ENCODE results near the gene MOBP.
"Not testable (repeated sequence)": the region's sequence is repeated elsewhere in the genome, so short reads cannot be mapped to it uniquely, and the experiment has no call there.

MOBP gene

GRCh38 chr3:39453134-39453533 lies 14.3 kb upstream of the MOBP start:
- DNase-seq: no peak

- DNase-seq: not testable (repeated sequence)
Measured at GRCh38 chr3:39453872-39454271, 13.6 kb upstream of the MOBP start.

- DNase-seq: no peak
Measured at GRCh38 chr3:39454591-39455217, 12.8 kb upstream of the MOBP start.

- no peak for DNase-seq
Measured at GRCh38 chr3:39456159-39456558, 11.3 kb upstream of the MOBP start.

GRCh38 chr3:39457361-39457760 lies 10.1 kb upstream of the MOBP start:
- DNase-seq: no peak

- not testable (repeated sequence) for DNase-seq
Measured at GRCh38 chr3:39458579-39458978, 8.9 kb upstream of the MOBP start.

GRCh38 chr3:39460677-39461076 lies 6.8 kb upstream of the MOBP start:
- DNase-seq: no peak

GRCh38 chr3:39463269-39463668 lies 4.2 kb upstream of the MOBP start:
- no peak for DNase-seq

- no peak for DNase-seq
Measured at GRCh38 chr3:39466988-39467387, 492 bp upstream of the MOBP start.

GRCh38 chr3:39468108-39468436 lies 592 bp downstream of the MOBP start:
- DNase-seq: no peak

- DNase-seq: no peak
Measured at GRCh38 chr3:39469258-39469657, 1.8 kb downstream of the MOBP start.

GRCh38 chr3:39469945-39470344 lies 2.5 kb downstream of the MOBP start:
- no peak for DNase-seq

GRCh38 chr3:39471652-39472051 lies 4.2 kb downstream of the MOBP start:
- no peak for DNase-seq

- no peak for DNase-seq
Measured at GRCh38 chr3:39473452-39474125, 6.1 kb downstream of the MOBP start.

- no peak for DNase-seq
Measured at GRCh38 chr3:39474126-39474515, 6.6 kb downstream of the MOBP start.

- DNase-seq: no peak
Measured at GRCh38 chr3:39476783-39477182, 9.3 kb downstream of the MOBP start.

GRCh38 chr3:39478226-39478625 lies 10.7 kb downstream of the MOBP start:
- DNase-seq: no peak

GRCh38 chr3:39479701-39480414 lies 12.4 kb downstream of the MOBP start:
- no peak for DNase-seq

GRCh38 chr3:39485547-39485946 lies 18.1 kb downstream of the MOBP start:
- no peak for DNase-seq

- no peak for DNase-seq
Measured at GRCh38 chr3:39491014-39491413, 23.5 kb downstream of the MOBP start.

GRCh38 chr3:39491733-39492350 lies 24.4 kb downstream of the MOBP start:
- DNase-seq: no peak

GRCh38 chr3:39494781-39495180 lies 27.3 kb downstream of the MOBP start:
- DNase-seq: no peak

- DNase-seq: no peak
Measured at GRCh38 chr3:39497753-39498152, 30.3 kb downstream of the MOBP start.

Measured in activated CD4-positive, CD25-positive, alpha-beta regulatory T cell treated with anti-CD3 and anti-CD28 coated beads, Interleukin-2, amount 50 U/mL, for 72 hours (primary cell).